Left colon (tissue), 2 donors: ENCODE data around the gene SPG7. TPM values are rescaled to one million over a fixed set of nuclear protein-coding genes. Genes with fewer than 3 reads are reported as not detected.

ENCODE experiments used
- ATAC-seq: fragments of 200-7000 bp; cut with Tn5 transposase; one replicate; pipeline ENCODE4 v1.9.1; 2020; ENCODE audit warnings: mild to moderate bottlenecking, moderate library complexity
- DNase-seq, 2 donors: peaks; one replicate each; pipeline ENCODE4 v3.0.0-alpha.2; 2020
- intact Hi-C, 2 donors: fragments of 100-400 bp; cut with DNase I in 1 of 2; cut with micrococcal nuclease in 1 of 2; formaldehyde crosslinking; loops; one replicate each; pipeline versions ENCODE4 v1.11.2 to v1.14.0; 2022; cut with DNase I, micrococcal nuclease
- total RNA-seq, 2 donors: library from RNA; stranded (reverse); fragmentation: NEBNext Ultra II Directional; extraction: Animal tissue kit (Norgen Biotek cat#: 25700); gene quantifications; one replicate each; pipeline ENCODE4 v1.2.1, GENCODE V29; 2021
- donor health status: DM: no; HTN: no; CAD: no.
- donor health status: DM: yes; HTN: yes; CAD: no.

Gene SPG7
- total RNA-seq, 2 donors from 2014 or later: 106 to 146 TPM

DNA sequence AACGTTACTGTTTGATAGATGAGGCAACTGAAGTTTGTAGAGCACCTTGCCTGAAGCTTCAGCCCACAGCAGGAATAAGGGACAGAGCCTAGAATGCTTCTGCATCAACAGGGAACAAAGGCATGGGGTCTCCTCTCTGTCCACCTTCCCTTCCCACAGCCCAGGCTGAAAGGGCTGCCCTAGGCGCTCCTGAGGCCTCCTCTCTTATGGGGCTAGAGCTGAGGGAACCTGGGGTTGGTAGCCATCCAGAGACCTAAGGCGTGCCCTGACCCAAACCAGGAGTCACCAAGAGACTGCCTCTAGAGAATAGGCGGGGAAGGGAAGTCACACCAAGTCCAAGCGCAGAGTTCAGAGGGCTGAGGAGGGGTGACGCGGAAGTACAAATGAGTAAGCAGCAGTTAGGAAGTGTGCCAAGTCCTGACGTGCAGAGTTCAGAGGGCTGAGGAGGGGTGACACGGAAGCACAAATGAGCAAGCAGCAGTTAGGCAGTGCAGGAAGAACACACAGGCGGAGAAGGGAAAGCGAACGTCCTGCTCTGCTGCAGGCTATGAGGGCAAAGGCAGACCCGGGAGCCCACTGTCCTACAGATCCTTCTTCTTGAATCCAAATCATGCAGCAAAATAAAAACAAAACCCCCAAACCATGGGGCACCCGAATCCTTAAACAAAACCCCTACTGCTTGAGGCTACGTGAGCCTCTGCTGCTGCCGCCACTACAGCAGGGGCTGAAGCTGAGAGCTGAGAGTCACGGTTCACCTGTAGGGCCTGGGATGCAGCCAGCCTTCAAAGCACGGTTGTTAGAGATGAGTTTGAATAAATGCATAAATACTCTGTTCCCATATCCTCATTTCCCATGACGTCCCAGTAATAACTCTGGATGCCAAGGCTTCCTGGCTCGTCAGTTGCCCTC lies 2.7 kb upstream of the SPG7 start:
- peak; percentile 95 to 97 for DNase-seq
- peak; percentile 66 for ATAC-seq
- intact Hi-C loops: loop anchor here in 1 of 2 donors (10.0 kb wide), 1 partner anchor 161 kb away; no protein-coding TSS in a partner anchor

DNA sequence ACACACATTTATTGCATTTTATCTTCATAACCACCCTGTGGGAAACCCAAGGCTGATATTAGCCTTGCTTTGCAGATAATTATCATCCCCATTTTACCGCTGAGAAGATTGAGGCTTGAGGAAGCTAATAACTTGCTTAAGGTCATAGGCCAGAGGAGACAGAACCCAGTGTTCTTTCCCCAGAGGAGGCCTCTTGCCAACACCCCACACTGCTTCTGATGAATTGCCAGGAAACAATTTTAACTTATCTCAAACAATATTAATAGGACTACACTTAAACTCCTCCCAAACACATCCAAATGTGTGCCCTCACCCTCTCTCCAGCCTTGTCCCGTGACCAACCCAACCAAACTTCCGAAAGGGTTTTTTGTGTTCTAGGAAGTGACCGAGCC lies 2.1 kb upstream of the SPG7 start:
- intact Hi-C loops: loop anchor here in 1 of 2 donors (10.0 kb wide), 1 partner anchor 161 kb away; no protein-coding TSS in a partner anchor
- DNase-seq: no peak
- no peak for ATAC-seq

DNA sequence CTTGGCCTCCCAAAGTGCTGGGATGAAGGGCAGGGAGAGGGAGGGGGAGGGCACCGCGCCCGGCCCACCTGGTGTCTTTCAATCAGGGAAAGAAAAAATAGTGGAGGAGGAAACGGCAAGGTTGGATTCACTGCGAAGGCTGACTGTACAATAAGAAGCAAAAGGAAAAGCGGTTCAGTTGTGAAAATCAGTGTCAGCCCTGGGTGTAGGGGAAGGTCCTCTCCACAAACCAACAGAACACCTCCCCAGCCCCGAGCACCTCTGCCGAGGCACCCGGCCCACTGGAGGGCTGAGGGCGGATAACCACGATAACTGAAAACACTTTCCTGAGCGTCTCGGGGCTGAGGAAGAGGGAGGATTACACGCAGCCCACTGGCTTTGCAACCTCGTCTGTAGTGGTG lies 1.4 kb upstream of the SPG7 start:
- peak in 1 of 2 donors; percentile 20 for DNase-seq
- no peak for ATAC-seq
- intact Hi-C loops: loop anchor here in 1 of 2 donors (10.0 kb wide), 1 partner anchor 162 kb away; no protein-coding TSS in a partner anchor

DNA sequence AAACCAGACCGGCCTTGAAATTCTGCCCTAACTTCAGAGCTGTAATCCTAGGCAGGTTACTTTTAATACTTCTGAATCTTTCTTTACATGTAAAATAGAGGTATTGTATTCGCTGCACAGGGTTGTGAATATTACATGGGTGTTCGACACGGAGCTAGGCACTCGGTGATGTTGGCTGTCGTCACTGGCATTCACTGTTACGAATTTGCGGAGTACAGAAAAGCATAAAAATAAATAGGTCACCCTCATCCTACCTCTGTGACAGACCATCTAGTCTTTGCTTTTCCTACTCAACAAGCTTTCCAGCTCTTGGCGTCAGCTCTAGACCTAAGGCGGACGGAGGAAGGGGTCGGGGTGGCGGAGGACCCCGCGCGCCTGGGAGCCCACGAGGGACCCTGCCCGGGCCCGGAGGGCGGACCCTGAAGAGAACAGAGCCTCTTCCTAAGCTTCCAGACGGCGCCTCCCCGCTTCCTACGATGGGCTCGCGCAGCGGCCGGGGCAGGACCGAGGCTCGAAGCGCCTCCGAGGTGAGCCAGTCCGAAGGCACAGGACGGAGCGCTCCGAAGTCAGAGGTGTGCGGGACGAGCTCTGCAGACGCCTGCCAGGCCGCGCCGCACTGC lies 879 bp upstream of the SPG7 start:
- ATAC-seq: peak; percentile 13
- intact Hi-C loops: loop anchor here in 1 of 2 donors (10.0 kb wide), 1 partner anchor 163 kb away; no protein-coding TSS in a partner anchor

DNA sequence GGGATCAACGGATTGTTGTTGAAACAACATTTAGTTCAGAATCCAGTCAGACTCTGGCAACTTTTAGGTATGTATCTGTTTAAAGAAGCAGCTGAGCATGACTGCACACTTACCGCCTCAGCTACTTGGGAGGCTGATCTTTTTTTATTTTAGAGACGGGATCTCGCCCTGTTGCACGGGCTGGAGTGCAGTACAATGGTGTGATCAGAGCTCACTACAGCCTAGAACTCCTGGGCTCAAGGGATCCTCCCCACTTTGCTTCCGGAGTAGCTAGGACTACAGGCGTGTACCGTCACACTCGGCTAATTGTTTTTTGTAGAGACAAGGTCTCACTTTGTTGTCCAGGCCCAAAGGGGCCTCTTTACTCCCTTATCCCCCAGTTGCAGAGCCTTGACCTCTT lies 2.3 kb downstream of the SPG7 start:
- ATAC-seq (no peak), DNase-seq (no peak)
- intact Hi-C loops: no loop called here

More for the DNA sequence above, 879 bp upstream of the SPG7 start:
- DNase-seq: peak in 1 of 2 donors; percentile 58

DNA sequence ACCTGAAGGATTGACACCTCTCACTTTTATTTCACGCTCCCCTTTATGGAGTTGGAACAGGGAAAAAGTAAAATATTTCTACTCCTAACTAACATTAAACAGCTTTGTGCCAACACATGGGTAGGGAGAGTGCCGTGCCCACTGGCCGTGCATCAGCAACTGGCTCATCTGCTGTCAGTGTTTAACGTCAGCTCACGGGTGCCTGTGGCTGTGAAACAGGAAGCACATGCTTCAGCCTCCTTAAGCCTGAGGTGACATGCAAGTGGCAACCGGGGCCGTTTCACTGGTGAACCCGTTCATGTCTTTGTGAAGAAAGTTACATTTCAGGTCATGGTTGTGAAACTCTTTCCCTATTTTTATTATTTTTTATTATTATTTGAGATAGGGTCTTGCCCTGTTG lies 3.2 kb downstream of the SPG7 start:
- no peak for DNase-seq
- intact Hi-C loops: no loop called here
- no peak for ATAC-seq

DNA sequence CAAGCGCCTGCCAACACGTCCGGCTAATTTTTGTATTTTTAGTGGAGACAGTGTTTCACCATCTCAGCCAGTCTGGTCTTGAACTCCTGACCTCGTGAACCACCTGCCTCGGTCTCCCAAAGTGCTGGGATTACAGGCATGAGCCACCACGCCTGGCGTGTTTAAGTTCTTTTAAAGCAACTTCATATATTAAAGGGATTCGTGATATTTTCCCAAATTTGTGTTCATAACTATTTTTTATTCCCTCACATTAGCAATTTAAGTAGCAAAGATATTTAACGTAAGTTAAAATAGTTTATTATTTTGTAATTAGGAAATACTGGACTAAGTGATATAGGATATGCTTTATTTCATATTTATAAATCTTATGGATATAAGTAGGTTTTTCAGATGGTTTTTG lies 4.2 kb downstream of the SPG7 start:
- ATAC-seq (no peak), DNase-seq (no peak)
- intact Hi-C loops: no loop called here

DNA sequence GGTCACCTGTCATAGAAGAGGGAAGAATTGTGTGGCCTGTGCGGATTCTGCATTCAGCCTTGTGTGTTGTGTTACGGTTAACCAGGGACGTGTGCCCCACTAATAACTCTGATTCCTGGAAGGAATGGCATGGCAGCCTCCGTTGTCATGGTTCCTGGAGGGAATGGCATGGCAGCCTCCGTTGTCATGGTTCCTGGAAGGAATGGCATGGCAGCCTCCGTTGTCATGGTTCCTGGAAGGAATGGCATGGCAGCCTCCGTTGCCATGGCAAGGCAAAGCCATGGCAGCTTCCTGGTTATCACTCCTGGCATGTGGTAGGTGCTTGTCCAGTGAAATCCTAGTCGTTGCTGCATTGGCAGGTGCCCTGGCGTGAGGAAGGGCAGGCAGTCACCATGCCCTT lies 8.9 kb downstream of the SPG7 start:
- intact Hi-C loops: no loop called here
- no peak for DNase-seq
- ATAC-seq: no peak

DNA sequence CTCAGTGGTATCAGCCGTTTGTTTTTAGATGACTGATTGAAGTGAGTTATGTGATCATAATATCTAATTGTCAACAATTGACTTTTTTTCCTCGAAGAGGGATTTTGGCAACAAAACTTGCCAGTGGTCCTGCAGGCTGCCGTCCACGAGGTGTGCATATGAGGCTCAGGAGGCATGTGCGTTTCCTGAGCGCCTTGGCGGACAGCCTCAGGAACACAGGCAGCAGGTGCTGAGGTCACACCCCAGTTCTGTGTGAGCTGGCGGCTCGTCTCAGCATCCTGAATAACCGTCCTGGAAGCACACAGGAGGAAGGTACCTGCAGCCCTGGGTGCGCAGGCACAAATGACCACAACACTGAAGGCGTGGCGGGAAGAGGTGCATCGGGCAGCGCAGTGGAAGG lies 11.7 kb downstream of the SPG7 start:
- peak; percentile 22 for ATAC-seq
- intact Hi-C loops: no loop called here
- no peak for DNase-seq

DNA sequence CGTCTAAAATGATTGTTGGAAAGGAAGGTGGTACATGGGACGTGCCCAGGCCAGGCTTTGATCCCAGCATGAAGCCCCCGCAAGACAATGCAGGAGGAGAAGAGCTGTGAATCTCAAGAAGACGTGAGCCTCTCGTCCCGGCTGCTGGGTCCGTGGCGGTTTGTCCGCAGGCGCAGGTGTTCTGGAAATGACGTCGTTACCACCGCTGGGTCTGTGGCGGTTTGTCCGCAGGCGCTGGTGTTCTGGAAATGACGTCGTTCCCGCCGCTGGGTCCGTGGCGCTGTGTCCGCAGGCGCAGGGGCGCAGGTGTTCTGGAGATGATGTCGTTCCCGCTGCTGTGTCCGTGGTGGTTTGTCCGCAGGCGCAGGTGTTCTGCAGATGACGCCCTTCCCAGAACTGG lies 14.1 kb downstream of the SPG7 start:
- no peak for DNase-seq
- no peak for ATAC-seq
- intact Hi-C loops: no loop called here

DNA sequence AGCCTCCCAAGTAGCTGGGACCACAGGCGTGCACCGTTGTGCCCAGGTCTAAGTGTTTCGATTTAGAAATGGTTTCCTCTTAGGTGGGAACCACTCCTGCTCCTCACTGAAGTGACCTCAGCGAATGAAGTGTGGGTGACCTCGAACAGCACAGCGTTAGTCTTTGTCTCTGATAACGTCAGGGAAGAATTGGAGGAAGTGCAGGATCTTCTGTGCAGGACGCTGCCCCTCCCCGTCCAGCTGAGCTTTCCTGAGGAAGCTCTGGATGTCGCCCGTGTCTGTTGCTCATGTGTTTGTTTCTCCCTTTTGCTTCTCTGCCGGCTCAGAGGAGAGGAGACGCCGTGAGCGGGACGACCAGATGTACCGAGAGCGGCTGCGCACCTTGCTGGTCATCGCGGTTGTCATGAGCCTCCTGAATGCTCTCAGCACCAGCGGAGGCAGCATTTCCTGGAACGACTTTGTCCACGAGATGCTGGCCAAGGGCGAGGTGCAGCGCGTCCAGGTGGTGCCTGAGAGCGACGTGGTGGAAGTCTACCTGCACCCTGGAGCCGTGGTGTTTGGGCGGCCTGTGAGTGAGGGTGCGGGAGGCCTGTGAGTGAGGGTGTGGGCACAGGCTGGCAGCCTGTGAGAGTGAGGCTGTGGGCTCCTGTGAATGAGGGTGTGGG lies 15.6 kb downstream of the SPG7 start:
- intact Hi-C loops: no loop called here
- ATAC-seq (no peak), DNase-seq (no peak)

DNA sequence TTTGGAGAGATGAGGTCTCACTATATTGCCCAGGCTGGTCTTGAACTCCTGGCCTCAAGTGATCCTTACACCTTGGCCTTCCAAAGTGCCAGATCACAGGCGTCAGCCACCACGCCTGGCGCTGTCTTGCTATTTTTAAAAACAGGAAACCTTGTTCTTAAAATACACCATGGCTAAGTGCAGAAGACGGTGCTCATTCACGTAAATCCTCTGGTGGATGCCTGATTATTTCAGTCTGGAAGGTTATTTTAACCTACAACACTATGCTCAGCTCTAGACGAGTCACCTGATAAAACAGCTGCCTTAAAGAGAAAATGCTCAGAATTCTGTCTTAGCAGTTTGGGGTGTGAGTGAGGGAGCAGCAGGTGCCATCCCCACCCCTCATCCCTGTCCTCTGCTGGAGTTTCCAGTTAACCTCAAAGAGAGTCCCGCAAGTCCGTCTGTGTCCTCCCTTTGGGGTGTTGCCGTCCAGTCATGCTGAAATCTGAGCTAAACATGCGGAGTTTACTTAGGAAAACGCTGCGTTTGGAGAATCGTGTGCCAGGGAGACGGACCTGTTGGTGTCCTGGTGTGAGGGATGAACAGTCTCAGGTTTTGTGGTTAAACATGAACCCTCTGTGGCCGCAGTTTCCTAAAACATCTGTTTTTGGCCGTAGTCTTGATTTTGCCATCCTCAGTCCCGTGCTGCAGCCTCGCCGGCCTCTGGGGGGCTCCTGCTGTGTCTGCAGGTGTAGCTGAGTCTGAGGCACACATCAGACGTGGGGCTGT lies 17.1 kb downstream of the SPG7 start:
- intact Hi-C loops: no loop called here
- DNase-seq: no peak
- no peak for ATAC-seq

DNA sequence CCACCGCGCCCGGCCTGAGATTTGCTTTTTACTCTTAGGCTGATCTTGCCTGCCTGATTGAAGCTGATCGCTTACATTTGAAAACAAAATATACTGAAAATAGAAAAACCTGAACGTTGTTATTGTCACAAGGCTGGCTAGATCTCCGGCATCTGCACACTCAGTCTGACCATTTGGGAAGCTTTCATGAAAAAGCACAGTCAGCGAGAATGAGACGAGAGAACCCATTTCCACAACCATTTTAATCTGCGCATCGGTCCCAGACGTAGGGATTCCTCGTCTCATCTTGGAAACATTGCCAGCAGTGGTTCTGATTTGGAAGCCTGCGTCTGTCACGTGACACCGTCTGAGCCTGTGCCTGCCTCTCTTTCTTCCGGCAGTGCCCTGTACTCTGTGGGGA lies 20.9 kb downstream of the SPG7 start:
- DNase-seq (no peak), ATAC-seq (no peak)
- intact Hi-C loops: no loop called here

DNA sequence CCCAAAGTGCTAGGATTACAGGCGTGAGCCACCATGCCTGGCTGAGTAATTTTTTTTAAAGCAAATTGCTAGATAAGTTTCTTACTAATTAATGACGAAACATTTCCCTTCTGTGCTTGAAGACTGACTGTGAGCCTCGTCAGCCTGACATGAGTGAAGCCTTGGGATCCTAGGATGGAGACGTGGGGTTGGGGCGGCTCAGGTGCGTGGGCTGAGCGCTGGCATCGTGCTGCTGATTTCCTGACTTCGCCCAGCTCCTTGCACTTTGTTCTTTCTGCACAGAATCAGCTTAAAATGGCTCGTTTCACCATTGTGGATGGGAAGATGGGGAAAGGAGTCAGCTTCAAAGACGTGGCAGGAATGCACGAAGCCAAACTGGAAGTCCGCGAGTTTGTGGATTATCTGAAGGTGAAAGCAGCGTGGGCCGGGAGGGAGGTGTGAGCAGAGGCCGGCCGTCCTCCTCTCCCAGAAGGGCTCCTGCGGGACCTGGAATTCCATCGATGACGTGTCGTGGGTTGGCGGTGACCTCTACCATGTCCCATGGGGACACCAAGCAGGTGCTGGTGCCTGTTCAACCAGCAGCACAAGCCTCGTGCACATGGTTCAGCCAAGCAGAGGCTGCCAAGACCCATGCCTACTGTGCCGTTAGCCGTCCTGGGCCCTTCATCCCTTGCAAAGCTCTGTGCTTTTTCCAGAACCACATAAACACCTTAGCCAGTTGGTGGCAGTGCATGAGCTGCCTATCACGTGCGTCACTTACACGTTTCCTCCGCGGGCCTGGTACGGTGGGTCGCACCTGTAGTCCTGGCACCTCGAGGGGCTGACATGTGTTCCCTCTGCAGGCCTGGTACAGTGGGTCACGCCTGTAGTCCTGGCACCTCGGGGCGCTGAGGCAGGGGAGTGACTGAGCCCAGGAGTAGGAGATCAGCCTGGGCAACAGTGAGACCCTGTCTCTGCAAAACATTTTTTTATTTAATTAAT lies 22.5 kb downstream of the SPG7 start:
- intact Hi-C loops: no loop called here
- ATAC-seq: no peak
- no peak for DNase-seq

DNA sequence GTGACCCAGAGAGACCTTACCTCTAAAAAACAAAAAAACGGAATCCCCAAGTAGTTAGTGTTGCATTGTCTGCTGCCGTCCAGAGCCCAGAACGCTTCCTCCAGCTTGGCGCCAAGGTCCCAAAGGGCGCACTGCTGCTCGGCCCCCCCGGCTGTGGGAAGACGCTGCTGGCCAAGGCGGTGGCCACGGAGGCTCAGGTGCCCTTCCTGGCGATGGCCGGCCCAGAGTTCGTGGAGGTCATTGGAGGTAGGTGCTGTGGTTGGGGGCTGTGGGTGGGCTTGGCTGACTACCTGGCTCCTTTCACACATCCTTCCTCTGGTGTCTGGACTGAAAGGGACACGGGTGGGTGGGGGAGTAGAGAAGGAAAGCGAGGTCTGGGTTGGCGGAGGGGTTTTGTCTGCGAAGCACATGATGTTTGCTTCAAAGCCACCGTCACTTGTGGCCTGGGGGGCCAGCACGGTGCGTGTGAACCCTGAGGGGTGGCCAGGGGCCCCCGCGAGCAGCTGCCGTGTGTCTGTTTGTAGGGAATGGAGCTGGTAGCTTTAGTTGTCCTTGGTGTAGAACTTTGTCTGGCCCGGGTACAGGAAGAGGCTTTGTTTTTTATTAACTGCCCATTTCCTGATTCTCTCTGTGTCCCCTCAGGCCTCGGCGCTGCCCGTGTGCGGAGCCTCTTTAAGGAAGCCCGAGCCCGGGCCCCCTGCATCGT lies 23.8 kb downstream of the SPG7 start:
- DNase-seq (no peak), ATAC-seq (no peak)
- intact Hi-C loops: no loop called here

DNA sequence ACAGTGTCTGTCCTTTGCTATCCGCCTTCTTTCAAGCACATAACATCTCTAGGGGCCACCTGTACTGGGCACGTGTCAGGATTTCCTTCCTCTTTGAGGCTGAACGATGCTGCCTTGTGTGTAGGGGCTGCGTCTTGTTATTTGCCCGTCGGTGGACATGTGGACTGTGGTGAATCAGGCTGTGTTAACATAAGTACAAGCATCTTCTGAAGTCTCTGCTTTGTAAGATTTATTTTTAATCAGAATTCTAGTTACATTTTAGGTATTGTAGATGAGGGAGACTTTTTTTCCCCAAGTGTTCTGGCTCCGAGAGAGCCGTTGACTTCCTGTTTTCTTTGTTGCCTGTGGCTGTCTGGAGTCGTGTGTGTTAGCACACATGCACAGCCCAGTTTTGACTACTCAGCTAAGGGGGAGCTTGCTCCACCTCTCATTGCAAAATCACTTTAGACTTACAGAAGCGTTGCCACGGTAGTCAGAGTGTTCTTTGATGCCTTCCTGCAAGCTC lies 26.1 kb downstream of the SPG7 start:
- DNase-seq: no peak
- intact Hi-C loops: no loop called here
- ATAC-seq: no peak

DNA sequence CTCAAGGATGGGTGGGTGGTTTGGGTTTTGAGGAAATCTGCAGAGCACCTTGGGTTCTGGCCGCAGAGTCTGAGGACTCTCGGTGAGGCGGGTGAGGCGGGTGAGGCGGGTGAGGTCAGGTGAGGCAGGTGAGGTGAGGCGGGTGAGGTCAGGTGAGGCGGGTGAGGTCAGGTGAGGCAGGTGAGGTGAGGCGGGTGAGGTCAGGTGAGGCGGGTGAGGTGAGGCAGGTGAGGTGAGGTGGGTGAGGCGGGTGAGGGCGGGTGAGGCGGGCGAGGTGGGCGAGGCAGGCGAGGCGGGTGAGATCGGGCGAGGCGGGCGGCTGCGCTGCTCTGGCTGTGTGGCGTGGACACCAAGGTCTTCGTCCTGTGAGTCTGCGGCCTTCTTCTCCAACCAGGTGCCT lies 28.2 kb downstream of the SPG7 start:
- intact Hi-C loops: no loop called here
- DNase-seq (peak; percentile 71 to 77), ATAC-seq (peak; percentile 90)
